ENCODE measurements around the gene ST7.

ST7 gene

DNA sequence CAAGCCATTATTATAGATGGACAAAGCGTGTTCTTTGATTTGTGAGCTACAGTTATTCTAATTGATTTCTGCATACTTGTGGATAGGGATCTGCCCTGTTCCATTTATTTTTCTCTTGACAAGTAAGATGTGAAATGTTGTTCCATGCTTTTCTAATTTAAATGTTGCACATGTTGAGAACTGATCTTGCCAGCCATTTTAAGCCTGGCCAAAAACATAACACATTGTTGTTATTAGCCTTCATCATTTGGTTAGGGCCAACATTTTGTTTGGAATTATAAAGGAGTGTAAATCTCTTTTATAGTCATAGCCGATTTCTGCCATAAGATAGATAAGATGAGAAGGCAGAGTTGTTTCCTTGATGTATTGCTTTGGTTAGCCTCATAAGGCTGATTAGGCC, 252.6 kb downstream of the ST7 start:
- TF ChIP-seq FOXK2 (IDR thresholded peaks at IDR 0.05), result no peak
- no peak for TF ChIP-seq FOXM1 (IDR thresholded peaks at IDR 0.05; ENCODE audit: borderline replicate concordance)
- TF ChIP-seq SP1 (IDR thresholded peaks at IDR 0.05), result no peak
- TF ChIP-seq, protein P1, sequence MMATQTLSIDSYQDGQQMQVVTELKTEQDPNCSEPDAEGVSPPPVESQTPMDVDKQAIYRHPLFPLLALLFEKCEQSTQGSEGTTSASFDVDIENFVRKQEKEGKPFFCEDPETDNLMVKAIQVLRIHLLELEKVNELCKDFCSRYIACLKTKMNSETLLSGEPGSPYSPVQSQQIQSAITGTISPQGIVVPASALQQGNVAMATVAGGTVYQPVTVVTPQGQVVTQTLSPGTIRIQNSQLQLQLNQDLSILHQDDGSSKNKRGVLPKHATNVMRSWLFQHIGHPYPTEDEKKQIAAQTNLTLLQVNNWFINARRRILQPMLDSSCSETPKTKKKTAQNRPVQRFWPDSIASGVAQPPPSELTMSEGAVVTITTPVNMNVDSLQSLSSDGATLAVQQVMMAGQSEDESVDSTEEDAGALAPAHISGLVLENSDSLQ (IDR thresholded peaks at IDR 0.05), result no peak
- no peak for TF ChIP-seq NFRKB (IDR thresholded peaks at IDR 0.05)
- TF ChIP-seq HDGF (IDR thresholded peaks at IDR 0.05; ENCODE audit: borderline replicate concordance), result no peak
- no peak for TF ChIP-seq TARDBP (IDR thresholded peaks at IDR 0.05)
- no peak for TF ChIP-seq SUZ12 (IDR thresholded peaks at IDR 0.05)
- no peak for TF ChIP-seq ARNT (IDR thresholded peaks at IDR 0.05)
- TF ChIP-seq ELF4 (IDR thresholded peaks at IDR 0.05), result no peak
- no peak for TF ChIP-seq BHLHE40 (IDR thresholded peaks at IDR 0.05; ENCODE audit: borderline replicate concordance)
- no peak for TF ChIP-seq CTBP1 (IDR thresholded peaks at IDR 0.05; ENCODE audit: borderline replicate concordance)
- TF ChIP-seq LEF1 (IDR thresholded peaks at IDR 0.05; ENCODE audit: borderline replicate concordance), result no peak
- TF ChIP-seq ZNF384 (IDR thresholded peaks at IDR 0.05), result no peak
- ChIA-PET CTCF (no interaction called here), POLR2A (no interaction called here)
- no peak for DNase-seq (ENCODE audit: extremely low spot score)

DNA sequence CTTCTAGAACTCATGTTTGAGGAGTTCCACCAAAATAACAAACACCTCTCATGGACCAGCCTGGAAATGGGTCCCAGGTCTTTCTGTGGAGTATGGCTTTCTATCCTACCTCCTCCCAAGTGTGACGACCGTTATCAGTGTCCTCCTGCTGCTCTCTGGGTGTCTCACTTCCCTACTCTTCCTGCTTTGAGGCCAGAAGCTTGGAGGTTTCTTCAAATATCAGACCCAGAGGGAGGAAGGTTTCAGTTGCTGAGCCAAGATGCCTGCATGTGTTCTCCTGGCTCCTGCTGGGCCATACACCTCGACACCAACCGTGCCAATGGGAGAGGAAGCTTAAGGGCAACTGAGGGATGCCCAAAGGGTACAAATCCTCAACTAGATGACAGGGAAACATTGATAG, 255.0 kb downstream of the ST7 start:
- POLR2A ChIA-PET, result no interaction called here
- DNase-seq (ENCODE audit: extremely low spot score), result no peak
- CTCF ChIA-PET, result interaction anchor here (0.5 kb wide), 1 partner anchor 275 kb away, joined by 4 read pairs; no protein-coding TSS in a partner anchor
- no peak for TF ChIP-seq FOXK2 (IDR thresholded peaks at IDR 0.05)
- TF ChIP-seq SP1 (IDR thresholded peaks at IDR 0.05), result no peak
- no peak for TF ChIP-seq BHLHE40 (IDR thresholded peaks at IDR 0.05; ENCODE audit: borderline replicate concordance)
- no peak for TF ChIP-seq HDGF (IDR thresholded peaks at IDR 0.05; ENCODE audit: borderline replicate concordance)
- TF ChIP-seq FOXM1 (IDR thresholded peaks at IDR 0.05; ENCODE audit: borderline replicate concordance), result no peak
- TF ChIP-seq, protein P1 (IDR thresholded peaks at IDR 0.05), result no peak
- TF ChIP-seq ELF4 (IDR thresholded peaks at IDR 0.05), result no peak
- no peak for TF ChIP-seq ARNT (IDR thresholded peaks at IDR 0.05)
- no peak for TF ChIP-seq TARDBP (IDR thresholded peaks at IDR 0.05)
- no peak for TF ChIP-seq LEF1 (IDR thresholded peaks at IDR 0.05; ENCODE audit: borderline replicate concordance)
- TF ChIP-seq ZNF384 (IDR thresholded peaks at IDR 0.05), result no peak
- TF ChIP-seq FOXA1 (IDR thresholded peaks at IDR 0.05), result no peak
- TF ChIP-seq SUZ12 (IDR thresholded peaks at IDR 0.05), result no peak
- no peak for TF ChIP-seq NFRKB (IDR thresholded peaks at IDR 0.05)
- no peak for TF ChIP-seq L3MBTL2 (conservative IDR thresholded peaks at IDR 0.05)
- TF ChIP-seq CTBP1 (IDR thresholded peaks at IDR 0.05; ENCODE audit: borderline replicate concordance), result no peak

DNA sequence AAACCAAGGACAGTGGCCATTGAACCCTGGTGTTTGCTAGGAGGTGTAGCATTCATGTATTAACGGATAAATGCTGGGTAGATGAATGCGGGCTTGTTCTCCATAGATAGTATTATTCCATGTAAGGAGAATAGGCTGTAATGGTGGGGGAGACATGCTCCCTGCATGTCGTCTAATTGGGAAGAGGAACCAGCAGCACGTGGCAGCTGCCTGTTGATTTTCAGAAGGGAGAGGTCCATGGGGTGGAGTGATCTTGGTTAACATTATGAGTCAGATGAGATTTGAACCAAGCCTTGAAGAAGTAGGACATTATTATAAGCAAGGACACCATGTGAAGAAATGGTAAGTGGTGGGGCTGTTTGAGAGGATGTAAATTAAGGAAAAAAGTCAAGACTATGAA, 257.1 kb downstream of the ST7 start:
- no peak for DNase-seq (ENCODE audit: extremely low spot score)
- ChIA-PET CTCF (no interaction called here), POLR2A (no interaction called here)
- TF ChIP-seq FOXM1 (IDR thresholded peaks at IDR 0.05; ENCODE audit: borderline replicate concordance), result no peak
- no peak for TF ChIP-seq ARNT (IDR thresholded peaks at IDR 0.05)
- TF ChIP-seq FOXK2 (IDR thresholded peaks at IDR 0.05), result no peak
- no peak for TF ChIP-seq BHLHE40 (IDR thresholded peaks at IDR 0.05; ENCODE audit: borderline replicate concordance)

DNA sequence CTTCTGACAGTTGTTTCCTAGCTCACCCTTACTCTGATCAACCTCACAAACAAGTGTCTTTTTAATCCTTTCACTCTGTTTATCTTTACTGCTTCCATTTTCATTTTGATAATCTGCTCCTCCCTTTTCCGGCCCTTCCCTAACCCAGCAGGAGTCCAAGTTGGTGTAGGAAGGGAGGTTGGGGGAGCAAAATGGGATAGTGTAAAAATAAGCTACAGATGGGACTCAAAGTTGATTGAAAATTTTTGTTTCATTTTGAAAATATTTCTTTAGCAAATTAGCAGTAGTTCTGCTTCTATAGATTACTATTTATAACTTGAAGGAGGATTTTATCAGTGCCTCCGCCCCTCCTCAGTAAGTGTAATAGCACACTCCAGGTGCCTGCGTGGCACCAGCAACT, 257.6 kb downstream of the ST7 start:
- DNase-seq (ENCODE audit: extremely low spot score), result no peak
- POLR2A ChIA-PET, result no interaction called here
- TF ChIP-seq ZNF384 (IDR thresholded peaks at IDR 0.05) (no peak), LEF1 (IDR thresholded peaks at IDR 0.05; ENCODE audit: borderline replicate concordance) (no peak), FOXA1 (IDR thresholded peaks at IDR 0.05) (no peak), CTBP1 (IDR thresholded peaks at IDR 0.05; ENCODE audit: borderline replicate concordance) (no peak), NFRKB (IDR thresholded peaks at IDR 0.05) (no peak), FOXK2 (IDR thresholded peaks at IDR 0.05) (no peak), FOXM1 (IDR thresholded peaks at IDR 0.05; ENCODE audit: borderline replicate concordance) (no peak), ARNT (IDR thresholded peaks at IDR 0.05) (no peak), L3MBTL2 (conservative IDR thresholded peaks at IDR 0.05) (no peak), BHLHE40 (IDR thresholded peaks at IDR 0.05; ENCODE audit: borderline replicate concordance) (no peak), TARDBP (IDR thresholded peaks at IDR 0.05) (no peak)
- TF ChIP-seq, protein P1 (IDR thresholded peaks at IDR 0.05), result no peak
- CTCF ChIA-PET, result no interaction called here

DNA sequence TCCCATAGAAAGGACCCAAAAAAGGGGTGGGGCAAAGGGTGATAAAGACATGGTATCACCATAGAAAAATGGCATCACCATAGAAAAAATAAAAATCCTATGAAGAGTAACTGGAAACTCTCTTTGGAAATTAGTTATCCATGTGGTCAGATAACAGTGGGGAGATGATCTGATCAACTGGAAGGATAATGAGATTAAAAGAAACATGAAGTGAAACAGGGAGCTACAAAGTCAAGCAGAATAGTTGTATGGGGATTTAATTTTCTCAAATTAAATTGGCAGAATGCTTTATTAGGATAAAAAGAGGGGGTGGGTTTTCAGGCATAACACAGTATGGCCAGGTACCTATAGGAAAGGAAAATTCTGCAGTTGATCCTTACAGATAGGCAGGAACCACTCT, 258.3 kb downstream of the ST7 start:
- ChIA-PET POLR2A (no interaction called here), CTCF (no interaction called here)
- DNase-seq (ENCODE audit: extremely low spot score), result no peak
- TF ChIP-seq FOXM1 (IDR thresholded peaks at IDR 0.05; ENCODE audit: borderline replicate concordance), result no peak
- TF ChIP-seq TARDBP (IDR thresholded peaks at IDR 0.05), result no peak
- TF ChIP-seq NFRKB (IDR thresholded peaks at IDR 0.05), result no peak
- TF ChIP-seq ELF4 (IDR thresholded peaks at IDR 0.05), result no peak
- TF ChIP-seq FOXA1 (IDR thresholded peaks at IDR 0.05), result no peak
- TF ChIP-seq SUZ12 (IDR thresholded peaks at IDR 0.05), result no peak
- TF ChIP-seq ZNF384 (IDR thresholded peaks at IDR 0.05), result no peak
- no peak for TF ChIP-seq L3MBTL2 (conservative IDR thresholded peaks at IDR 0.05)

DNA sequence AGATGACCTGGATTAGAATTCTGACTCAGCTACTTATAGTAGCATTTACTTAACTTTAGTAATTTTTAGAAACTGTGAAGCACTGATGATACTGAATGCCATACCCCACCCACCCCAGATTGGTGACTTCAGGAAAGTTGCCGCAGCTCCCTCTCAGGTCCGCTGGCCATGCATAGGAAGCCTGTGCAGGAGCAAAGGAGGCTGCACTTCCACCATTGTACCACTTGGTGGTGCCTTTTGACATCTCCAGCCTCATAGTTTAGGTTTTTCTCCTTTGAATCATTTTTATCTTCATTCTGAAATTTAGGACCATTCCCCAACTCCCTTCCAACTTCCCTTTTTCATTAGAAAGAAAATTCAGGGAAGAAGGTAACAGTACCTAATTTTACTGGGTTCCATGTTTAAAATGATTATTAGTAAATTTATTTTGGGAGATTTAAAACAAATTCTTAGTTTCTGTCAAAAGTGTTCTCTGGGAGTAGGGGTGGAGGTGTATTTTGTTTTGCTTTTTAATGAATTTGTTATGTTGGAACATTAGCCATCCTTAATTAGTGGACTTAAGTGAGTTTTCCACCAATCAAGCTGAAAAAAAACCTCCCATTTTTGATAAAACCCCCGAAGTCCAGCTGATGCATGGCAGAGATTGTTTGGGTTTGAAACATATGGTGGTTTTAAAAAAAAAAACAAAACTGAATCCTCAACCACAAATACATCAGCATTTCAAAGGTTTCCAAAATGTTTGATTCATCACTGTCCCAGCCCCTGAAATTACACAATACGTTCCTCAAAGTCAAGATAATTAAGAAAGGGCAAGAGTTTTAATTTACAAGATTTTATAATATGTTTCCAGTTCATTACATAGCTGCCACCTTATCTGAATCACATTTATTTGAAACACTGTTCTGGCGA, 259.9 kb downstream of the ST7 start:
- ChIA-PET POLR2A (no interaction called here), CTCF (interaction anchor here (0.6 to 1.4 kb wide), 7 partner anchors 9 to 503 kb away, joined by 3 to 6 read pairs (median 4); no protein-coding TSS in a partner anchor)
- TF ChIP-seq NFRKB (IDR thresholded peaks at IDR 0.05) (no peak), TARDBP (IDR thresholded peaks at IDR 0.05) (no peak), FOXK2 (IDR thresholded peaks at IDR 0.05) (no peak), BHLHE40 (IDR thresholded peaks at IDR 0.05; ENCODE audit: borderline replicate concordance) (no peak), ARNT (IDR thresholded peaks at IDR 0.05) (no peak), SUZ12 (IDR thresholded peaks at IDR 0.05) (no peak), ELF4 (IDR thresholded peaks at IDR 0.05) (no peak), CTBP1 (IDR thresholded peaks at IDR 0.05; ENCODE audit: borderline replicate concordance) (no peak), HDGF (IDR thresholded peaks at IDR 0.05; ENCODE audit: borderline replicate concordance) (no peak), FOXM1 (IDR thresholded peaks at IDR 0.05; ENCODE audit: borderline replicate concordance) (no peak)
- peak; percentile 69 for DNase-seq (ENCODE audit: extremely low spot score)

Data from HEK293T (cell line).